ENCODE data around the gene MRPS35.

MRPS35 gene

DNA sequence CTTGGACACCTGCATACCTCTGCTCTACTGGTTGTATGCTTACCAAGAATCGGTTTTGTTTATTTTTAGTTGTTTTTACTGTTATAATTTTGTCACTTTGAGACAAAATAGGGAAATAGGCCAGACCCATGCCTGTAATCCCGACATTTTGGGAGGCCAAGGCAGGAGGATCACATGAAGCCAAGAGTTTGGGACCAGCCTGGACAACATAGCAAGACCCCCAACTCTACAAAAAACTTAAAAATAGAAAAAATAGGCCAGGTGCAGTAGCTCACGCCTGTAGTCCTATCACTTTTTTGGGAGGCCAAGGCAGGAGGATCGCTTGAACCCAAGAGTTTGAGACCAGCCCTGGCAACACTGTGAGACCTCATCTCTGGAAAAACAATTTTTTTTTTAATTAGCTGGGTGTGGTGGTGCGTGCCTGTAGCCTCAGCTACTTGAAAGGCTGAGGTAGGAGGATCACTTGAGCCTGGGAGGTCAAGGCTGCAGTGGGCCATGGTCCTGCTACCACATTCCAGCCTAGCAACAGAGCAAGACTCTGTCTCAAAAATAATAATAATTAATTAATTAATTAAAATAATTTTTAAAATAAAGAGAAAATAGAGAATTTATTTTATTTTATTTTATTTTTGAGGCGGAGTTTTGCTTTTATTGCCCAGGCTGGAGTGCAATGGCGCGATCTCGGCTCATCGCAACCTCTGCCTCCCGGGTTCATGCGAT is 1.3 kb upstream of the MRPS35 start:
- no peak for DNase-seq (ENCODE audit: extremely low read depth, insufficient read length)
- Histone ChIP-seq H3K36me3 (ENCODE audit: control insufficient read depth, insufficient read depth, low read length) (peaks cover 3% of the 10 kb centered on the region), H3K4me3 (replicated peaks; ENCODE audit: low read depth, low read length) (peak overlapping the region; percentile 96), H3K27me3 (replicated peaks; ENCODE audit: control insufficient read depth, insufficient read depth, low read length) (no peaks in the 10 kb centered on the region)
- TF ChIP-seq, protein P1, sequence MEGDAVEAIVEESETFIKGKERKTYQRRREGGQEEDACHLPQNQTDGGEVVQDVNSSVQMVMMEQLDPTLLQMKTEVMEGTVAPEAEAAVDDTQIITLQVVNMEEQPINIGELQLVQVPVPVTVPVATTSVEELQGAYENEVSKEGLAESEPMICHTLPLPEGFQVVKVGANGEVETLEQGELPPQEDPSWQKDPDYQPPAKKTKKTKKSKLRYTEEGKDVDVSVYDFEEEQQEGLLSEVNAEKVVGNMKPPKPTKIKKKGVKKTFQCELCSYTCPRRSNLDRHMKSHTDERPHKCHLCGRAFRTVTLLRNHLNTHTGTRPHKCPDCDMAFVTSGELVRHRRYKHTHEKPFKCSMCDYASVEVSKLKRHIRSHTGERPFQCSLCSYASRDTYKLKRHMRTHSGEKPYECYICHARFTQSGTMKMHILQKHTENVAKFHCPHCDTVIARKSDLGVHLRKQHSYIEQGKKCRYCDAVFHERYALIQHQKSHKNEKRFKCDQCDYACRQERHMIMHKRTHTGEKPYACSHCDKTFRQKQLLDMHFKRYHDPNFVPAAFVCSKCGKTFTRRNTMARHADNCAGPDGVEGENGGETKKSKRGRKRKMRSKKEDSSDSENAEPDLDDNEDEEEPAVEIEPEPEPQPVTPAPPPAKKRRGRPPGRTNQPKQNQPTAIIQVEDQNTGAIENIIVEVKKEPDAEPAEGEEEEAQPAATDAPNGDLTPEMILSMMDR (IDR thresholded peaks at IDR 0.05; ENCODE audit: insufficient read depth, low read length, poor library complexity, severe bottlenecking), result no peak

DNA sequence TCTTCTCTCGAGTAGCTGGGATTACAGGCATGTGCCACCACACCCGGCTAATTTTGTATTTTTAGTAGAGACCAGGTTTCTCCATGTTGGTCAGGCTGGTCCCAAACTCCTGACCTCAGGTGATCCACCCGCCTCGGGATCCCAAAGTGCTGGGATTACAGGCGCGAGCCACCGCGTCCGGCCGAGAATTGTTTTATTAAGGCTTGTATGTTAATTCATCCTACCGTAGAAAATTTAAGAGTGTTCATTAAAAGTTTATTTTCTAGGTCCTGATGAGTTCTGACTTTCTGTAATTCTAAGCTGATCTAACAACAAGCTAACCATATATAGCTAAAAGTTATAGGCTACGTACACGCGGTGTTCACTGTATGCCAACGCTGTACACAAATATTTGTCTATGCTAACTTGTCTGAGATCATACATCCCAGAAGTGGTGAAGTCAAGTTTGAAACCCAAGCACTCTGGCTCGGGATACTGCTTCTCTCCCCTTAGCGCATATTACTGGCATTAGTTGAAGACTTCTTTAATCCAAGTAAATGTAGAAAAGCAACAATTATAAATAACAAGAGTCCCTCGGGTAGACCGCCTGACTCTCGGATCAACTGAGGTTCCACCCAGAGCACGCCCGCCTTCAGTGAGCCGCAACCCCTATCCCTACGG is 570 bp upstream of the MRPS35 start:
- TF ChIP-seq, protein P1 (IDR thresholded peaks at IDR 0.05; ENCODE audit: insufficient read depth, low read length, poor library complexity, severe bottlenecking), result no peak
- H3K27me3 ChIP-seq (replicated peaks; ENCODE audit: control insufficient read depth, insufficient read depth, low read length), result no peaks in the 10 kb centered on the region
- peaks cover 5% of the 10 kb centered on the region for H3K36me3 ChIP-seq (ENCODE audit: control insufficient read depth, insufficient read depth, low read length)
- peak overlapping the region; percentile 96 for H3K4me3 ChIP-seq (replicated peaks; ENCODE audit: low read depth, low read length)
- DNase-seq (ENCODE audit: extremely low read depth, insufficient read length), result no peak

DNA sequence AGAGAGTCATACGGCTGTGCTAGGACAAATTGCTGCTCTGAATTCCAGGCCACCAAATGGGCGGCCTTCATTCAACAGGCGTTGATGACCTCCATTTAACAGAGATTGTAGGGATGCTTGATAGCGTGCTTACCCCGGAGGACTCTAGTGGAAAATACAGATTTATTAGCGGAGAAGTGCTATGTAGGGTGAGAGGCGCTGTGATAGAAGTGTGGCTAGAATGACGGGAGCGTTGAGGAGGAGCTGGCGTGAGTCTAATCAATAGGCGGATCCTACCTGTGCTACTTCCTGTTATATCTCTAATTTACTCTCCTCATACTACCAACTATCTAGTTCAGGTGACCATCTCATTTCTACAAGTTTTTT is 668 bp downstream of the MRPS35 start:
- peak overlapping the region; percentile 96 for H3K4me3 ChIP-seq (replicated peaks; ENCODE audit: low read depth, low read length)
- peaks cover 5% of the 10 kb centered on the region for H3K36me3 ChIP-seq (ENCODE audit: control insufficient read depth, insufficient read depth, low read length)
- TF ChIP-seq, protein P1 (IDR thresholded peaks at IDR 0.05; ENCODE audit: insufficient read depth, low read length, poor library complexity, severe bottlenecking), result no peak
- no peak for DNase-seq (ENCODE audit: extremely low read depth, insufficient read length)
- H3K27me3 ChIP-seq (replicated peaks; ENCODE audit: control insufficient read depth, insufficient read depth, low read length), result no peaks in the 10 kb centered on the region

DNA sequence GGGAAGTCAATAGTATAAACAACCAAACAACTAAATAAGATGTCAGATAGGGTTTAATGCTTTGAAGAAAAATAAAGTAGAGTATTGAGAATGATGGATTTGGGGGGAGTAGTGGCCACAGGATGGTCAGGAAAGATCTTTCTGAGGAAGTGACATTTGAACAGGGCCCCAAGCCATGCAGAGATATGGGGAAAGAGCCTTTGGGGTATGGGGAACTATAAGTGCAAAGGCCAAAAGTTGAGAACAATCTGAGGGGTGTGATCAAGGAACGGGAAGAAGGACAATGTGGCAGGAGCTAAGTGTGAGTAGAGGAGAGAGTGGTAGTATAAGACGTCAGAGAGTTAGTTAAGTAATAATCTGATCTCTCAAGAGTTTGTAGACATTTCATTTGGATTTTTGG is 1.3 kb downstream of the MRPS35 start:
- H3K36me3 ChIP-seq (ENCODE audit: control insufficient read depth, insufficient read depth, low read length), result peaks cover 5% of the 10 kb centered on the region
- H3K27me3 ChIP-seq (replicated peaks; ENCODE audit: control insufficient read depth, insufficient read depth, low read length), result no peaks in the 10 kb centered on the region
- H3K4me3 ChIP-seq (replicated peaks; ENCODE audit: low read depth, low read length), result peak overlapping the region; percentile 96
- TF ChIP-seq, protein P1 (IDR thresholded peaks at IDR 0.05; ENCODE audit: insufficient read depth, low read length, poor library complexity, severe bottlenecking), result no peak
- no peak for DNase-seq (ENCODE audit: extremely low read depth, insufficient read length)

DNA sequence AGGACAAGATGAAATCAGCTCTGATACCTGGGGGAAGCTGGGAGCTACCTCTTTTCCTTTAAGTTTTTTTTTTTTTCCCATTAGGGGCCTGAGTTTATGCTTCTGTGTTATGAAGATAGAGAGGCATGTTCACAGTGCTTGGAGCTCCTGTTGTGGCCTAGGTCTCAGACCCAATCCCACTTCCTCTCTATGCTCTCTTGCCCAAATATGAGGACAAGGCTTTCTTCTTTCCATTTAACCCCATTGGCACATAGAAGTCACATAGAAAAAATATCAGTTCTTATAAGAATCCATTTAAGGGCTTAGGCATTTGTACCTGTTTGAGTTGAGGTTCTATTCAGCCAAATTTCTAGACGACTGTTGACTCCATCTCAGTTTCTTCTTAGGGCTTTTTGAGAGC is 12.6 kb downstream of the MRPS35 start:
- Histone ChIP-seq H3K36me3 (ENCODE audit: control insufficient read depth, insufficient read depth, low read length) (peaks cover 2% of the 10 kb centered on the region), H3K4me3 (replicated peaks; ENCODE audit: low read depth, low read length) (no peak overlapping the region), H3K27me3 (replicated peaks; ENCODE audit: control insufficient read depth, insufficient read depth, low read length) (no peaks in the 10 kb centered on the region)
- DNase-seq (ENCODE audit: extremely low read depth, insufficient read length), result no peak
- TF ChIP-seq, protein P1 (IDR thresholded peaks at IDR 0.05; ENCODE audit: insufficient read depth, low read length, poor library complexity, severe bottlenecking), result no peak
